Naive B cell (primary cell): ENCODE data around the gene VPS35L. TPM values are rescaled to one million over a fixed set of nuclear protein-coding genes. Genes with fewer than 3 reads are reported as not detected.
A peak's percentile ranks its signal among the peaks of the same experiment; 100 is the strongest.

Experiments
- ATAC-seq, 2 donors: fragments of 150-1000 bp; cut with Tn5 transposase; 2 replicates each; pipeline ENCODE4 v1.10.0; 2021; ENCODE audit warnings: low read depth in 2 of 2, mild to moderate bottlenecking in 2 of 2, moderate library complexity in 2 of 2
- DNase-seq: peaks from one replicate; pipeline ENCODE4 v3.0.0; 2022
- H3K27ac Mint-ChIP-seq, 6 donors: one replicate each; pipeline ENCODE4 v1.8.0; 2020 to 2022; ENCODE audit warnings: mild to moderate bottlenecking in 6 of 6, mixed read lengths in 6 of 6, moderate library complexity in 5 of 6, inconsistent platforms in 2 of 6
- H3K27me3 Mint-ChIP-seq, 3 donors: one replicate each; pipeline ENCODE4 v1.8.0; 2021 to 2022; ENCODE audit warnings: mixed read lengths in 3 of 3, mild to moderate bottlenecking in 1 of 3
- H3K36me3 Mint-ChIP-seq, 2 donors: one replicate each; pipeline ENCODE4 v1.8.0; 2020 to 2022; ENCODE audit warnings: mixed read lengths in 2 of 2, inconsistent platforms in 1 of 2, mild to moderate bottlenecking in 1 of 2
- H3K4me1 Mint-ChIP-seq, 3 donors: one replicate each; pipeline ENCODE4 v1.8.0; 2020 to 2022; ENCODE audit warnings: mixed read lengths in 3 of 3, inconsistent platforms in 1 of 3, mild to moderate bottlenecking in 1 of 3, moderate library complexity in 1 of 3
- H3K4me3 Mint-ChIP-seq, 8 donors: one replicate each; pipeline ENCODE4 v1.8.0; 2020 to 2022; ENCODE audit warnings: mild to moderate bottlenecking in 8 of 8, mixed read lengths in 8 of 8, moderate library complexity in 8 of 8, inconsistent platforms in 2 of 8
- H3K9me3 Mint-ChIP-seq, 7 donors: one replicate each; pipeline ENCODE4 v1.8.0; 2020 to 2022; ENCODE audit warnings: mixed read lengths in 7 of 7, mild to moderate bottlenecking in 5 of 7, inconsistent platforms in 2 of 7, moderate library complexity in 1 of 7
- polyA plus RNA-seq, 6 donors: library from polyadenylated mRNA; unstranded; fragments of 300-500 nt; fragmentation: Illumina TruSeq; gene quantifications; one replicate each; pipeline ENCODE4 v1.2.3, GENCODE V29; 2021; ENCODE audit warnings: low read depth in 6 of 6

Gene VPS35L
- polyA plus RNA-seq, 6 donors from 2014 or later = 31.1 to 38.6 (median 33.8) TPM

GRCh38 chr16:19722981-19723380 lies 167.5 kb downstream of the VPS35L start:
- ATAC-seq (no peak), DNase-seq (no peak)
- H3K4me1 Mint-ChIP-seq = peaks cover 0 to 3% (median 3%) of the 10 kb centered on the region in 3 donors
- no peaks in the 10 kb centered on the region for H3K9me3 Mint-ChIP-seq
- no peaks in the 10 kb centered on the region for H3K27me3 Mint-ChIP-seq
- peak overlapping the region in 1 of 8 donors; percentile 16 for H3K4me3 Mint-ChIP-seq
- H3K36me3 Mint-ChIP-seq = no peaks in the 10 kb centered on the region
- no peak overlapping the region for H3K27ac Mint-ChIP-seq

GRCh38 chr16:19728636-19728965 lies 173.1 kb downstream of the VPS35L start:
- no peaks in the 10 kb centered on the region for H3K9me3 Mint-ChIP-seq
- no peaks in the 10 kb centered on the region for H3K27me3 Mint-ChIP-seq
- no peak overlapping the region for H3K4me3 Mint-ChIP-seq
- no peaks in the 10 kb centered on the region for H3K4me1 Mint-ChIP-seq
- no peak for DNase-seq
- H3K36me3 Mint-ChIP-seq = peaks cover 0 to 2% of the 10 kb centered on the region in 2 donors
- H3K27ac Mint-ChIP-seq = no peak overlapping the region
- no peak for ATAC-seq

- Mint-ChIP-seq H3K27me3 (no peaks in the 10 kb centered on the region), H3K27ac (no peak overlapping the region), H3K36me3 (peaks cover 0 to 6% of the 10 kb centered on the region in 2 donors), H3K4me3 (no peak overlapping the region), H3K4me1 (peaks cover 4 to 8% (median 8%) of the 10 kb centered on the region in 3 donors), H3K9me3 (no peaks in the 10 kb centered on the region)
- DNase-seq (no peak), ATAC-seq (no peak)
These were observed 178.0 kb downstream of the VPS35L start for GRCh38 chr16:19733551-19733950.

- Mint-ChIP-seq H3K4me1 (peaks cover 4 to 13% (median 8%) of the 10 kb centered on the region in 3 donors), H3K4me3 (no peak overlapping the region), H3K9me3 (no peaks in the 10 kb centered on the region), H3K36me3 (peaks cover 0 to 6% of the 10 kb centered on the region in 2 donors), H3K27ac (no peak overlapping the region), H3K27me3 (no peaks in the 10 kb centered on the region)
- DNase-seq = no peak
- ATAC-seq = no peak
These were observed 179.8 kb downstream of the VPS35L start for GRCh38 chr16:19735074-19735867.

GRCh38 chr16:19737306-19738038 lies 182.0 kb downstream of the VPS35L start:
- Mint-ChIP-seq H3K4me1 (peaks cover 4 to 13% (median 8%) of the 10 kb centered on the region in 3 donors), H3K27me3 (no peaks in the 10 kb centered on the region), H3K36me3 (peaks cover 0 to 6% of the 10 kb centered on the region in 2 donors), H3K9me3 (no peaks in the 10 kb centered on the region), H3K4me3 (no peak overlapping the region), H3K27ac (peak overlapping the region in 3 of 6 donors; percentile 17 to 70 (median 66))
- ATAC-seq (no peak), DNase-seq (no peak)

GRCh38 chr16:19741354-19741753 lies 185.9 kb downstream of the VPS35L start:
- Mint-ChIP-seq H3K36me3 (no peaks in the 10 kb centered on the region), H3K27ac (no peak overlapping the region), H3K4me3 (no peak overlapping the region), H3K9me3 (no peaks in the 10 kb centered on the region), H3K27me3 (no peaks in the 10 kb centered on the region), H3K4me1 (peaks cover 4 to 13% (median 8%) of the 10 kb centered on the region in 3 donors)
- ATAC-seq (no peak), DNase-seq (no peak)

- ATAC-seq (no peak), DNase-seq (no peak)
- no peaks in the 10 kb centered on the region for H3K9me3 Mint-ChIP-seq
- no peak overlapping the region for H3K27ac Mint-ChIP-seq
- H3K27me3 Mint-ChIP-seq = no peaks in the 10 kb centered on the region
- peaks cover 0 to 5% (median 0%) of the 10 kb centered on the region in 3 donors for H3K4me1 Mint-ChIP-seq
- H3K36me3 Mint-ChIP-seq = no peaks in the 10 kb centered on the region
- no peak overlapping the region for H3K4me3 Mint-ChIP-seq
These were observed 188.3 kb downstream of the VPS35L start for GRCh38 chr16:19743816-19744159.

- DNase-seq (no peak), ATAC-seq (no peak)
- Mint-ChIP-seq H3K9me3 (no peaks in the 10 kb centered on the region), H3K4me1 (no peaks in the 10 kb centered on the region), H3K27me3 (no peaks in the 10 kb centered on the region), H3K27ac (no peak overlapping the region), H3K4me3 (no peak overlapping the region), H3K36me3 (no peaks in the 10 kb centered on the region)
These were observed 189.2 kb downstream of the VPS35L start for GRCh38 chr16:19744670-19745069.

GRCh38 chr16:19745286-19746010 lies 189.9 kb downstream of the VPS35L start:
- Mint-ChIP-seq H3K27me3 (no peaks in the 10 kb centered on the region), H3K4me3 (no peak overlapping the region), H3K27ac (no peak overlapping the region), H3K36me3 (no peaks in the 10 kb centered on the region), H3K4me1 (no peaks in the 10 kb centered on the region), H3K9me3 (no peaks in the 10 kb centered on the region)
- no peak for DNase-seq
- no peak for ATAC-seq

GRCh38 chr16:19746561-19746960 lies 191.1 kb downstream of the VPS35L start:
- no peaks in the 10 kb centered on the region for H3K27me3 Mint-ChIP-seq
- DNase-seq = no peak
- ATAC-seq = no peak
- H3K4me1 Mint-ChIP-seq = no peaks in the 10 kb centered on the region
- no peaks in the 10 kb centered on the region for H3K9me3 Mint-ChIP-seq
- no peak overlapping the region for H3K27ac Mint-ChIP-seq
- no peaks in the 10 kb centered on the region for H3K36me3 Mint-ChIP-seq
- H3K4me3 Mint-ChIP-seq = no peak overlapping the region

- Mint-ChIP-seq H3K4me3 (no peak overlapping the region), H3K27ac (no peak overlapping the region), H3K4me1 (no peaks in the 10 kb centered on the region), H3K36me3 (no peaks in the 10 kb centered on the region), H3K27me3 (no peaks in the 10 kb centered on the region), H3K9me3 (no peaks in the 10 kb centered on the region)
- no peak for ATAC-seq
- no peak for DNase-seq
These were observed 193.1 kb downstream of the VPS35L start for GRCh38 chr16:19748389-19749168.

GRCh38 chr16:19749571-19750080 lies 194.1 kb downstream of the VPS35L start:
- no peaks in the 10 kb centered on the region for H3K4me1 Mint-ChIP-seq
- H3K27me3 Mint-ChIP-seq = no peaks in the 10 kb centered on the region
- H3K36me3 Mint-ChIP-seq = no peaks in the 10 kb centered on the region
- DNase-seq = no peak
- ATAC-seq = no peak
- peak overlapping the region in 1 of 6 donors; percentile 63 for H3K27ac Mint-ChIP-seq
- no peak overlapping the region for H3K4me3 Mint-ChIP-seq
- no peaks in the 10 kb centered on the region for H3K9me3 Mint-ChIP-seq
